Measurements from ENCODE around the gene GPR35. TPM values are rescaled to one million over a fixed set of nuclear protein-coding genes. Genes with fewer than 3 reads are reported as not detected.

The GPR35 gene
- total RNA-seq, 1 donor from 2014 or later = 0.82 TPM

GRCh38 chr2:240622060-240622411 is 3.2 kb upstream of the GPR35 start:
- no peak overlapping the region for H3K27ac ChIP-seq (ENCODE audit: low read depth, low read length)
- H3K36me3 ChIP-seq (ENCODE audit: insufficient read depth, low read length) = no peaks in the 10 kb centered on the region
- H3K79me2 ChIP-seq (ENCODE audit: insufficient read depth, low read length) = no peaks in the 10 kb centered on the region
- no peak overlapping the region for H3K4me3 ChIP-seq (ENCODE audit: insufficient read depth, low read depth, low read length)
- H2AFZ ChIP-seq (ENCODE audit: low read depth, low read length) = no peak overlapping the region
- no peaks in the 10 kb centered on the region for H3K27me3 ChIP-seq (ENCODE audit: insufficient read depth, low read length)
- H4K20me1 ChIP-seq (ENCODE audit: insufficient read depth, low read length) = no peaks in the 10 kb centered on the region
- Mint-ChIP-seq H3K4me3 (ENCODE audit: unreplicated experiment) (no peak overlapping the region), H3K36me3 (ENCODE audit: low read depth, unreplicated experiment) (peaks cover 8% of the 10 kb centered on the region), H3K27ac (ENCODE audit: unreplicated experiment) (no peak overlapping the region), H3K4me1 (ENCODE audit: low read depth, unreplicated experiment) (peaks cover 6% of the 10 kb centered on the region), H3K27me3 (ENCODE audit: low read depth, unreplicated experiment) (no peaks in the 10 kb centered on the region), H3K9me3 (ENCODE audit: unreplicated experiment) (peaks cover 5% of the 10 kb centered on the region)
- H3K4me1 ChIP-seq (ENCODE audit: insufficient read depth, low read length) = peaks cover 11% of the 10 kb centered on the region
- DNase-seq (ENCODE audit: low read depth) (no peak), FAIRE-seq (no peak)
- H3K9ac ChIP-seq (ENCODE audit: low read length) = no peak overlapping the region
- no peaks in the 10 kb centered on the region for H3K9me3 ChIP-seq (ENCODE audit: insufficient read depth, low read depth, low read length)
- no peak overlapping the region for H3K4me2 ChIP-seq (ENCODE audit: low read length)
- no peak for TF ChIP-seq EZH2 (IDR thresholded peaks at IDR 0.05; ENCODE audit: insufficient read depth, low read length)
- no peak for TF ChIP-seq CTCF (IDR thresholded peaks at IDR 0.05; ENCODE audit: insufficient read depth, low read depth, low read length)

GRCh38 chr2:240622531-240623235 is 2.6 kb upstream of the GPR35 start:
- peaks cover 5% of the 10 kb centered on the region for H3K9me3 Mint-ChIP-seq (ENCODE audit: unreplicated experiment)
- FAIRE-seq = no peak

More at GRCh38 chr2:240622531-240623235, 2.6 kb upstream of the GPR35 start:
- Histone ChIP-seq H3K27ac (ENCODE audit: low read depth, low read length) (no peak overlapping the region), H3K4me1 (ENCODE audit: insufficient read depth, low read length) (peaks cover 11% of the 10 kb centered on the region), H3K36me3 (ENCODE audit: insufficient read depth, low read length) (no peaks in the 10 kb centered on the region), H3K9me3 (ENCODE audit: insufficient read depth, low read depth, low read length) (no peaks in the 10 kb centered on the region), H3K4me2 (ENCODE audit: low read length) (no peak overlapping the region), H3K9ac (ENCODE audit: low read length) (no peak overlapping the region), H3K4me3 (ENCODE audit: insufficient read depth, low read depth, low read length) (no peak overlapping the region), H2AFZ (ENCODE audit: low read depth, low read length) (no peak overlapping the region), H4K20me1 (ENCODE audit: insufficient read depth, low read length) (no peaks in the 10 kb centered on the region), H3K79me2 (ENCODE audit: insufficient read depth, low read length) (no peaks in the 10 kb centered on the region), H3K27me3 (ENCODE audit: insufficient read depth, low read length) (no peaks in the 10 kb centered on the region)
- DNase-seq (ENCODE audit: low read depth) = no peak
- Mint-ChIP-seq H3K36me3 (ENCODE audit: low read depth, unreplicated experiment) (peaks cover 7% of the 10 kb centered on the region), H3K27me3 (ENCODE audit: low read depth, unreplicated experiment) (no peaks in the 10 kb centered on the region), H3K4me1 (ENCODE audit: low read depth, unreplicated experiment) (peaks cover 6% of the 10 kb centered on the region), H3K27ac (ENCODE audit: unreplicated experiment) (no peak overlapping the region), H3K4me3 (ENCODE audit: unreplicated experiment) (no peak overlapping the region)
- TF ChIP-seq CTCF (IDR thresholded peaks at IDR 0.05; ENCODE audit: insufficient read depth, low read depth, low read length) = no peak
- no peak for TF ChIP-seq EZH2 (IDR thresholded peaks at IDR 0.05; ENCODE audit: insufficient read depth, low read length)
